Retina (tissue), 1 donor: ENCODE results near the gene THADA.

ENCODE experiments used
- DNase-seq: peaks from one replicate; pipeline ENCODE4 v3.0.0-alpha.2; 2016

Gene THADA

GRCh38 chr2:43507137-43507536 is 88.7 kb downstream of the THADA start:
- no peak for DNase-seq

GRCh38 chr2:43495727-43496126 is 100.1 kb downstream of the THADA start:
- no peak for DNase-seq

GRCh38 chr2:43493954-43494353 is 101.9 kb downstream of the THADA start:
- no peak for DNase-seq

DNA sequence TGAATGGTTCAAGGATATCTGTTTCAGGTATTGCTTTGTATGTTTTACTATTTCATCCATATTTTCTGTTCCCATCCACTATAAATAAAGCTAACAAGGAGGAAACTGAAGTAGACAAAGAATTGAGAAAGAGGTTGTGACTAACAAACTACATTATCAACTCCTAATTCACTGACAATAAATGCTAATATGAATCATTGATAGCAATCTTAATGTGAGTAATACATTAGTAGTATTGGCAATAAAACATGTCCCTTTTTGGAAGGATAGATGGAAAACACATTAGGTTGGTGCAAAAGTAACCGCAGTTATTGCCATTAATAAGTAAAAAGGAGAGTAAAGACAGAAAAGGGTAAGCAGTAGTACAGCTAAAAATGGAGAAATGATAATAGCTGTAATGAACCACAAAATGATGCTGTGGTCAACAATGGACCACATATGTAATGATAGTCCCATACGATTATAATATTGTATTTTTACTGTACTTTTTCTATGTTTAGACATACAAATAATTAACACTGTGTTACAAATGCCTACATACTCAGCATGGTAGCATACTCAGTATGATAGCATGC is 104.7 kb downstream of the THADA start:
- DNase-seq = no peak

GRCh38 chr2:43490252-43490786 is 105.5 kb downstream of the THADA start:
- DNase-seq = no peak

DNA sequence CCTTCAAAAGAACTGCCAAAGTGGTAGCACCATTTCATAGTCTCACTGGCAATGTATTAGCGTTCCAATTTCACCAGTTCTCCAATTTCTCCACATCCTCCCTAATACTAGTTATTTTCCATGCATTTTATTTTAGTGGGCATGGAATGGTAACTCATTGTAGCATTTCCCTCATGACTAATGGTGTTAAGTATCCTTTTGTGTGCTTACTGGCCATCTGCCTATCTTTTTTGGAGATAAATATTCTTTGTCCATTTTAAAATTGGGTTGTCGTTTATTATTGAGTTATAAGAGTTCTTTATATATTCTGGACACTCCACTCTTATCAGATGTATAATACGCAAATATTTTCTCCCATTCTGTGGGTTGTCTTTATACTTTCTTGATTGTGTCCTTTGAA is 107.1 kb downstream of the THADA start:
- no peak for DNase-seq

DNA sequence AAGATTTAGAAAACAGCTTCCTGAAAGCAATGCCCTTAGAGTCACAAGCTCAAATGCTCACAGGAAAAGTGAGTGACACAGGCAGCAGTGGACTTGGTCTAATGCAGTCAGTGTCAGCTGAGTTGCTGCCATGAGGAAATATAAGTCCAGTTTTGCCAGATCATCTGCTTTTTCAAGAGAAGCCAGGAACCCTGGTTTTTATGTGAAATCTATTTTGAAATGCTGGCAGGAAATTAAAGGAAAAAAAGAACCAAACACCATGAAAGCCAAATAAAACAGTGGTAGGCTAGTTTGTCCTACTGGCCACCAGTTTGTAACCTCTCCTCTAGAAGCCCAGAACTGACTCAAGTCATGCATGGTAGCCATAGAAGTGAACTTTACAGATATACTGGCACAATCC is 109.2 kb downstream of the THADA start:
- DNase-seq = no peak

DNA sequence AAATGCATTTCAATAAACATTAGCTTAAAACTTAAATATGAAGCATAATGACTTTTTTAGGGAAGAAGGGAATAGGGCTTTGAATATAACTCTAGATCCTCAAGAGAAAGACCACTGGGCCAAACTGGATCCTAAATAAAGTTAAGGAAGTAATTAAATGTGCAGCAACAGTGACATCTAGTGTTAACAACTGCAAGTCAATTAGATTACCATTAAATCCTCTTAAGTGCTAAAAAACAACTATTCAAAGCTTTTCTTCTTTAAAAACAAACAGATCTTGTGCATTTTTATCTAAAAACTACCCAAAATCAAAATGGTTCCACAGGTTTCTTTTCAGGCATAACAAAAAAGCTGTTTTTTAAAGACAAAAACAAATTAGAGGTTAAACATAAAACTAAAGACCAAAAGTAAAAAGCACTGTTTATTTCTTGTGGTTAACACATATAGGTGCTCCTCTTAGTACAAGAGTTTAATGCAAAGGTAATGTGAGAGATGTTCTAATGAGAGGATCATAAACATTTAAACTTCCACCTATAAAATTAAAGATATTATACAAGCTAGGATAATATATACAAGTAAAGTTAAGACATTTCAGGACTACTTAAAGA is 111.4 kb downstream of the THADA start:
- DNase-seq = peak; percentile 27

GRCh38 chr2:43482961-43483360 is 112.9 kb downstream of the THADA start:
- DNase-seq = no peak

- no peak for DNase-seq
Measured at GRCh38 chr2:43481927-43482542, 113.8 kb downstream of the THADA start.

DNA sequence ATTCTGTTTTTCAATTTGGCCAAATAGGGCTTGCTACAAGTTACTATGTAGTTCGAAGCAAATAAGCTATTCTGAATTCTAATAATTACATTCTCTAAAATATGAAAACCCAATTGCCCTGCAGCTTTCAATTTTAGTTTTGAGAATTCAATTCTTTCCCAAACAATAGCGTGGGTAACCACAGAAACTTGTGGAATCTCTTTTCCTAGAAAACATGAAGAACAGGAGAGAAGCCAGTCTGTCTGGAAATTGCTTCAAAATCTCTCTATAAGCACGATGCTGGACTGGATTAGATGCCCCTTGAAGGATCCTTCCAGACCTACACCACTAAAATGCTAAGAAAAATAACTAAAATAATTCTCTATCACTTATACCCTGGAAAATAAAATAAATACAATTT is 115.0 kb downstream of the THADA start:
- no peak for DNase-seq

GRCh38 chr2:43478412-43479086 is 117.3 kb downstream of the THADA start:
- DNase-seq = no peak

- DNase-seq = no peak
Measured at GRCh38 chr2:43475922-43476321, 119.9 kb downstream of the THADA start.

DNA sequence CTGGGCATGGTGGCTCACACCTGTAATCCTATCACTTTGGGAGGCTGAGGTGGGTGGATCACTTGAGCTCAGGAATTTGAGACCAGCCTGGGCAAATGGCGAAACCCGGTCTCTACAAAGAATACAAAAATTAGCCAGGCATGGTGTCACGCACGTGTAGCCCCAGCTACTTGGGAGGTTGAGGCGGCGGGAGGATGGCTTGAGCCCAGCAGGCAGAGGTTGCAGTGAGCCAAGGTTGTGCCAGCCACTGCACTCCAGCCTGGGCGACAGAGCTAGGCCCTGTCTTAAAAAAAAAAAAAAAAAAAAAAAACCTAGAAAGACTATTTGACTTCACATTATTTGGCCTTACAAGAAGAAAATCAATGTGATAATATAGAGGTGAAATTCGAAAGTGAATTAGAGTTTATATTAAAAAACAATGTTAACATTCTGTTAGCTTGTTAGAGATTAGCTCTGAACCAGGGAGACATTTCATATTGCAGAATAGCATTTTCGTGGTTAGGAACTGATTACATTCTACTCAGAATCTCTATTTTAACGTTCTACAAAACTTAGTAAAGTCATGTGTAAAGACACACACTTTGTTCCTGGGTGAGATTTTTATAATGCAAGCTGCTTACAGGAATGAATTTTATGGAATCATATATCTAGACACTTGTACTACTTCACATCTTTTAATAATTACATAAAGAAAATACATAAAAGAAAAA is 120.5 kb downstream of the THADA start:
- DNase-seq = no peak

- DNase-seq = no peak
Measured at GRCh38 chr2:43474273-43474672, 121.6 kb downstream of the THADA start.

DNA sequence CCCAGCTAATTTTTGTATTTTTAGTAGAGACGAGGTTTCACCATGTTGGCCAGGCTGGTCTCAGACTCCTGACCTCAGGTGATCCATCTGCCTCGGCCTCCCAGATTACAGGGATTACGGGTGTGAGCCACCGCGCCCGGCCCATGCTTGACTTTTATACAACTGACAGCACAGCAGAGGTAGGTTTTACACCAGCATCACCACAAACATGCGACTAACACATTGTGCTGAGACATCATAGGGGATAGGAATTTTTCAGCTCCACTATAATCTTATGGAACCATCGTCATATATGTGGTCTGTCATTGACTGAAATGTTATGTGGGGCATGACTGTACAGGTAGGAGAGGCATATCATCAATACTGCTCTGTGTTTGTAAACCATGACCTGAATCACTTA is 122.1 kb downstream of the THADA start:
- no peak for DNase-seq

DNA sequence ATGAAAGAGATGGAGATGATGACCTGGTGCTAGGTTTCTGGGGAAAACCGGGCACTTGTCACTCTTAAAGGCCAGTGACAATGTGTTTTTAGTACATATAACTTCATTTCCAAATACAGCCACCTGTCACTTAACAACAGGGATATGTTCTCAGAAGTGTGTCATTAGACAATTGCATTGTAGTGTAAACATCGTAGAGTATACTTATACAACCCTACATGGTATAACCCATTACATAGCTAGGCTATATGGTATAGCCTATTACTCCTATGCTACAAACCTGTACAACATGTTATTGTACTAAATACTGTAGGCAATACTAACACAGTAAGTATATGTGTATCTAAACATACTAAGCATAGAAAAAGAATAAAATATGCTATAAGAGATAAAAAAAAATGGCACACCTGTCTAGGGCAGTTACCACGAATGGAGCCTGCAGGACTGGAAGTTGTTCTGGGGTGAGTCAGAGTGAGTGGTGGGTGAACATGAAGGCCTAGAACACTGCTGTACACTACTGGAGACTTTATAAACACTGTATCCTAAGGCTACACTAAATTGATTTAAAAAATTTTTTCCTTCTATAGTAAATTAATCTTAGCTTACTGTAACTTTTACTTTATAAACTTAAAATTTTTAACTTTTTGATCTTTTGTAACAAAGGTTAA is 123.2 kb downstream of the THADA start:
- no peak for DNase-seq

DNA sequence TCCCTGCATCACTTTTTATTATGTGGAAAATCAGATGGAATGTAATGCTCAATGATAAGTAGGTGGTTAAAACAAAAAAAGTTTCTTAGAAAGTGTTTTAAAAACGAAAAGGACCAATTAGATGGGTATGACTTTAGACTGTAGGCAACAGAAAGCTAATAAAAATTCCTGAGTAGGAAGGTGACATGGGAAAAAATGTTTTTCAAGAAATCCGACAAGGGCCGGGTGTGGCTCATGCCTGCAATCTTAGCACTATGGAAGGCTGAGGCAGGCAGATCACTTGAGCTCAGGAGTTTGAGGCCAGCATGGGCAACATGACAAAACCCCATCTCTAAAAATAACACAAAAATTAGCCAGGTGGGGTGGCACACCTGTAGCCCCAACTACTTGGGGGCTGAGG is 126.1 kb downstream of the THADA start:
- DNase-seq = no peak

DNA sequence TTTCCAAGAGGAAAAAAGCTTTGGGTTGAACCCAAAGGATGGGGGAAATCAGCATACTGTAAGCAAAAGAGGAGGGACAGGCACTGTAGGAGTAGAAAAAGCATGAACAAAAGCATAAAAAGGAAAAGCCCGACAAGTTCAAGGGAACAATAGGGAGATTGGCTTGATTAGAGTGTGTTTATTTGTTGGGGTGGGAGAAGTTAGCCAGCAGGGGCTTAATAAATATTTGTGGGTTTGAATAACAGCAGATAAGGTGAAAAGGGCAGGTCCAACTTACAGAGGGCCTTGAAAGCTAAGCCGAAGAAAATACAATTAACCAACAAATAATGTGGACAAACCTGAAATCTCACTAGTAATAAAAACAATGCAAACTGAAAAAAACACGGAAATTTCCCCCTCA is 126.7 kb downstream of the THADA start:
- no peak for DNase-seq

DNA sequence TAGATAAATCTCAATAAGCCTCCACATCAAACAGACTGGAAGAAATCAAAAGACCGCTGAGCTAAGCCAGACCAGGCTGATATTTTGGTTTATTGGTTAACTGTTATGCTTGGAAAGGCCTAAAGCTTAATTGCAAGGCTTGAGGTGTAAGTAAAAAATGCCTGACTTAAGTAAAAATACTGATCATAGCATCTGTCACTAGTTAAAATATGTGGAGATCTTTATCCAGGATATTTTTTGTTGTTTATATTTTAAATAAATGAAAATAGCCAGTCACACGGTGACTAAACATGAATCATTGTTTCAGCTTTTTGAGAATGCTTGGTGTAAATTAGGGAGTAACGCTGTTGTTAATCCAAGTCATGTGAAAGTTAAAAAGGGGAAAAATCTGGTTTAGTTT is 127.9 kb downstream of the THADA start:
- no peak for DNase-seq

DNA sequence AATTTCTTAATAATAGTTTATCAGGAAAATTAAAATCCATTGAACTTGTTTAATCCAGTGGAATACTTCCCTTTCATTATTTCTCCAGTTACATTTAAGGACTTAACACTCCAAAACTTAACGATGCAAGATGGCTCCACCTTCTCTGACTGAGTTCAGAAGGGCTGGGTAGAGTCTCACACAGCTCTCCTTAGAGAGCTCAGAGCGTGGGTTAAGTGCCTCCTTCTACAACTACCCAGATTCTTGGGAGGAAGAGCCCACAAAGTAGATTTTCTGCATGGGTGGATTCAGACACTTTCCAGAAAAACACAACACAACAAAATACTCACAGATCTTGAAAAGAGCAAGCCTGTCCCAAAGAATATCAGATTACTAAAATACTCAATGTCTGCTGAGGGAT is 130.6 kb downstream of the THADA start:
- DNase-seq = no peak

GRCh38 chr2:43464590-43464989 is 131.2 kb downstream of the THADA start:
- DNase-seq = no peak
